ENCODE data around the gene SP7.
"Not testable (repeated sequence)": the region's sequence is repeated elsewhere in the genome, so short reads cannot be mapped to it uniquely, and the experiment has no call there.

SP7 gene

GRCh38 chr12:53365245-53365904 is 29.2 kb upstream of the SP7 start:
- FAIRE-seq (no peak), DNase-seq (ENCODE audit: insufficient read length) (no peak)
- TF ChIP-seq TAF1 (IDR thresholded peaks at IDR 0.05; ENCODE audit: borderline replicate concordance, low read depth, low read length): no peak
- no peak for TF ChIP-seq POLR2A (IDR thresholded peaks at IDR 0.05; ENCODE audit: low read depth, low read length)
- no peak for TF ChIP-seq POLR2AphosphoS5 (IDR thresholded peaks at IDR 0.05; ENCODE audit: low read depth, low read length)

- not testable (repeated sequence) for DNase-seq (ENCODE audit: insufficient read length); FAIRE-seq
Observed at GRCh38 chr12:53361638-53362037, 25.5 kb upstream of the SP7 start.

GRCh38 chr12:53358836-53359419 is 22.8 kb upstream of the SP7 start:
- DNase-seq (ENCODE audit: insufficient read length) (no peak), FAIRE-seq (no peak)
- TF ChIP-seq POLR2AphosphoS5 (IDR thresholded peaks at IDR 0.05; ENCODE audit: low read depth, low read length) (no peak), POLR2A (IDR thresholded peaks at IDR 0.05; ENCODE audit: low read depth, low read length) (no peak), TAF1 (IDR thresholded peaks at IDR 0.05; ENCODE audit: borderline replicate concordance, low read depth, low read length) (no peak)

- no peak for TF ChIP-seq POLR2AphosphoS5 (IDR thresholded peaks at IDR 0.05; ENCODE audit: low read depth, low read length)
- no peak for TF ChIP-seq TAF1 (IDR thresholded peaks at IDR 0.05; ENCODE audit: borderline replicate concordance, low read depth, low read length)
- TF ChIP-seq POLR2A (IDR thresholded peaks at IDR 0.05; ENCODE audit: low read depth, low read length): no peak
- FAIRE-seq (no peak), DNase-seq (ENCODE audit: insufficient read length) (no peak)
Observed at GRCh38 chr12:53355121-53355520, 19.0 kb upstream of the SP7 start.

- no peak for DNase-seq (ENCODE audit: insufficient read length)
- FAIRE-seq: no peak
- no peak for TF ChIP-seq POLR2AphosphoS5 (IDR thresholded peaks at IDR 0.05; ENCODE audit: low read depth, low read length)
Observed at GRCh38 chr12:53353257-53353655, 17.1 kb upstream of the SP7 start.

- no peak for TF ChIP-seq TAF1 (IDR thresholded peaks at IDR 0.05; ENCODE audit: borderline replicate concordance, low read depth, low read length)
- no peak for TF ChIP-seq POLR2A (IDR thresholded peaks at IDR 0.05; ENCODE audit: low read depth, low read length)
- no peak for TF ChIP-seq POLR2AphosphoS5 (IDR thresholded peaks at IDR 0.05; ENCODE audit: low read depth, low read length)
- DNase-seq (ENCODE audit: insufficient read length) (no peak), FAIRE-seq (peak; percentile 82)
Observed at GRCh38 chr12:53352331-53353256, 16.4 kb upstream of the SP7 start.

GRCh38 chr12:53347905-53348304 is 11.8 kb upstream of the SP7 start:
- FAIRE-seq: no peak
- no peak for DNase-seq (ENCODE audit: insufficient read length)
- TF ChIP-seq TAF1 (IDR thresholded peaks at IDR 0.05; ENCODE audit: borderline replicate concordance, low read depth, low read length) (no peak), POLR2A (IDR thresholded peaks at IDR 0.05; ENCODE audit: low read depth, low read length) (no peak), POLR2AphosphoS5 (IDR thresholded peaks at IDR 0.05; ENCODE audit: low read depth, low read length) (no peak)

GRCh38 chr12:53346491-53346890 is 10.3 kb upstream of the SP7 start:
- no peak for TF ChIP-seq POLR2AphosphoS5 (IDR thresholded peaks at IDR 0.05; ENCODE audit: low read depth, low read length)
- TF ChIP-seq TAF1 (IDR thresholded peaks at IDR 0.05; ENCODE audit: borderline replicate concordance, low read depth, low read length): no peak
- TF ChIP-seq POLR2A (IDR thresholded peaks at IDR 0.05; ENCODE audit: low read depth, low read length): no peak
- FAIRE-seq (no peak), DNase-seq (ENCODE audit: insufficient read length) (no peak)

- TF ChIP-seq POLR2A (IDR thresholded peaks at IDR 0.05; ENCODE audit: low read depth, low read length) (no peak), POLR2AphosphoS5 (IDR thresholded peaks at IDR 0.05; ENCODE audit: low read depth, low read length) (no peak), TAF1 (IDR thresholded peaks at IDR 0.05; ENCODE audit: borderline replicate concordance, low read depth, low read length) (no peak)
- no peak for FAIRE-seq
- DNase-seq (ENCODE audit: insufficient read length): no peak
Observed at GRCh38 chr12:53345486-53346188, 9.5 kb upstream of the SP7 start.

GRCh38 chr12:53344824-53345485 is 8.8 kb upstream of the SP7 start:
- FAIRE-seq: no peak
- TF ChIP-seq TAF1 (IDR thresholded peaks at IDR 0.05; ENCODE audit: borderline replicate concordance, low read depth, low read length) (no peak), POLR2AphosphoS5 (IDR thresholded peaks at IDR 0.05; ENCODE audit: low read depth, low read length) (no peak), POLR2A (IDR thresholded peaks at IDR 0.05; ENCODE audit: low read depth, low read length) (no peak)
- peak; percentile 63 for DNase-seq (ENCODE audit: insufficient read length)

- DNase-seq (ENCODE audit: insufficient read length) (no peak), FAIRE-seq (no peak)
- TF ChIP-seq POLR2AphosphoS5 (IDR thresholded peaks at IDR 0.05; ENCODE audit: low read depth, low read length) (no peak), POLR2A (IDR thresholded peaks at IDR 0.05; ENCODE audit: low read depth, low read length) (no peak), TAF1 (IDR thresholded peaks at IDR 0.05; ENCODE audit: borderline replicate concordance, low read depth, low read length) (no peak)
Observed at GRCh38 chr12:53344487-53344823, 8.3 kb upstream of the SP7 start.

Measured in GM12892 (cell line).